Stimulated activated CD4-positive, alpha-beta T cell treated with anti-CD3 and anti-CD28 coated beads, Interleukin-1b, Interleukin-23, amount 100 ng/mL, for 24 hours (primary cell): ENCODE measurements around the gene CALD1.

Experiments used
- DNase-seq, 4 experiments: peaks; one replicate each; pipeline ENCODE4 v3.0.0-alpha.2; 2020; ENCODE audit warnings: low read depth in 4 of 4, low spot score in 1 of 4

The CALD1 gene

GRCh38 chr7:134758981-134759380, 20.5 kb upstream of the CALD1 start:
- no peak for DNase-seq

- DNase-seq, result no peak
Observed at GRCh38 chr7:134761266-134761665, 18.2 kb upstream of the CALD1 start.

DNA sequence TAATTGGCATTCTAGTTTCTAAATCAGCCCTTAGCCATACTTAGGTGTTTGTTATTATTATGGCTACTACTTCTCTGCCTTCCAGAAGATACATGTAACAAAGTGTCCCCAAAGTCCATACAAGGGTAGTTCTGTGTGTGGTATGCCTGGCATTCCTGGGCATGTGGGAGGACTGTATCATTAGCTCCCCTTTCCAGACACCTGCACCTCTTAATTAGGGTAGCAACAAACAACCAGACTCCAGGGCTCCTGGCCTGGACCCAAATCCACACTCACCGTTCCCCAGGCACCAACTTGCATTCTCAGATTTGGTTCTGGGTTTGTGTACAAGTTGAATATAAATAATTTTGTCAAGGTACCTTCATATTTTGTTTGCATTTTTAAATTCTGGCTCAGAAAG, 15.5 kb upstream of the CALD1 start:
- no peak for DNase-seq

DNA sequence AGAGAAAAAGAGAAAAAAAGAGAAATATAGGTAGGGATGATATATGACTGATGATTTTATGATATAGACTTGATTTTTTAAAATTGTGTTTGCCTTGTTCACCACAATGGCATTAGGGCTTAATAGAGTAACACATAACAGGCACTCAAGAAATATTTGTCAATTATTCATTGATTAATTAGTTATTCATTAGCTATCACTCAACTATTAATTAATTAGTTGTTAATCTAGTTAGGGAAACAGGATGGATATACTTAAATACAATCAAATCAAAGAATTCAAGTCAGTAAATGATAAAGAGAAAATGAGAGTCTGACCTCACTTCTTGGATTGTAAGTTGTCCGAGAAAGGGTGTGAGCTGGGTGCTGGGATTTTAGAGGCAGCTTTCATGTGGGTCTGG, 15.1 kb upstream of the CALD1 start:
- DNase-seq, result no peak

DNA sequence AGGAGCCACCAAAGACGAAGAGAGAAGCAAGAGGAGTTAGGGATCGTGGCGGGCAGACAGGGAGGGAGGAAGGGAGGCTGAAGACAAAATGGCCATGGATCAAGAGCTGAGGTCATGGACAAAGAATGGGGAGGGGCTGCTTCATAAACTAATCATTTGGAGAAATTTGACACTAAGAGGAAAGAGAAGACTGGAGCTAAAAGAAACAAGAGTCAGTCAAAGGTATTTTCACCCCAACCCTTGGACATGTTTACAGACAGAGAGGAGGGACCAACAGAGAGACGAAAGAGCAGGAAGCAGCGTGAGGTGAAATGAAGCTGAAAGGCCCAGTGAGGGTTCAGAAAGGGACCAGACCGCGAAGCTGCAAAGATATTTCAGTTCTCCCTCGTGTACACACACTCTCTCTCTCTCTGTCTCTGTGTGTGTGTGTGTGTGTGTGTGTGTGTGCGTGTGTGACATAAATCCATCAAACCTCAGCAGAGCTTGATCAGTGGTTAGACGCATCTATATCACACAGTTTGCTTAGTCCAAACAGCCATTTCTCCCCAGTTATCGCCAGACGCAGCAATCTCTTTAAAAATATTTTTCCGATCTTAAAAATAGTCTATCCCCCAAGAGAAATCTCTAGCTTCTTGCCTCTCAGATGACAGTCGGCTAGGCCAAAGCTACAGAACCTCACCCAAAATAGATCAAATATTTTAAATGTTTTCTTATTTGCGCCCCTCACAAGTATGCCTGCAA, 12.5 kb upstream of the CALD1 start:
- no peak for DNase-seq

GRCh38 chr7:134767520-134768168, 11.8 kb upstream of the CALD1 start:
- DNase-seq, result no peak

DNA sequence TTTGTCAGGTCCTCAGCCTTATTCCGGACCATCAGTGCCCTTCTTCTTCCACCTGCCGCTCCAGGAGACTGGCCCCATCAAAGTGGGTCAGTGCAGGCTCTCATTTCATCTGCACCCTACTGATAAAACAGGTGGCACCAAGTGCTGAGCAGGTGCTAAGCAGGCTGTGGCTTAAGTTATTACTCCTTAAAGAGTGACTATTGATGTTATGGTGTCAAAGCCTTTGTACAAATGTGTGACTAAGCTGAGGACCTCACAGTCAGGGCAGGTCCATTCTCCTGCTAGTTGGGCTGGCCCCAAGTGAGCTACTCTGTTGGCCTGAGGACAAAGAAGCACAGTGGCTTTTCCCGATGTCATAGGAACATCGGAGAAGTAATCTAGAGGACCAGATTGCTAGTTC, 11.2 kb upstream of the CALD1 start:
- DNase-seq, result no peak

DNA sequence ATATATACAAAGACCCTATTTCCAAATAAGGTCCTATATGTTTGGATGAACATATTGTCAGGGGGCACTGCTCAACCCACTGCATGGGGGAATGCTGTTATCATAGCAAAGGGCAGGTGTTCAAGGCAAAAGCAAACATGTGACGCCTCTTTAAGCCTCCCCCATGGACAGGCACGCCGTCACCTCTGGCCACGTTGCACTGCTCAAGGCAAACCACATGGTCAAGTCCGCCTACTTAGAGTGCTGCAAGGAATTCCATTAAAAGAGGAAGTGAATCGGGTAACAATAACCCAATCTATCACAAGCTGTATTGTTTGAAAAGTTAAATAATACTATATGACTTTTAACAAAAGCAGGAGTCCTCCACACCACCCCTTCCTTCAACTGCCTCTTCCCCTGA, 8.8 kb upstream of the CALD1 start:
- DNase-seq, result no peak

GRCh38 chr7:134771111-134771510, 8.3 kb upstream of the CALD1 start:
- no peak for DNase-seq

DNA sequence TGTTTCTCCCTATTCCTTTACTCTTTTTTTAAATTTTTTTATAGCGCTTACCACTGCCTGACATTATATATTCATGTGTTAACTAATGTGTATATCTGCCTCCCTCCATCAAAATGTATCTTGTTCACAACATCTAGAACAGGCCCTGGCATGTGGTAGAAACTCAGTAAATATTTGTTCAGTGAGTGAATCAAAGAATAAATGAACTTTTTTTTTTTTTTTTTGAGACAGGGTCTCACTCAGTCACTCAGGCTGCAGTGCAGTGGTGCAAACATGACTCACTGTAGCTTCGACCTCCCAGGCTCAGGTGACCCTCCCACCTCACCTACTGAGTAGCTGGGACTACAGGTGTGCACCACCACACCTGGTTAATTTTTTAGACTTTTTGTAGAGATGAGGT, 7.5 kb upstream of the CALD1 start:
- no peak for DNase-seq

GRCh38 chr7:134772401-134772800, 7.0 kb upstream of the CALD1 start:
- DNase-seq, result no peak

GRCh38 chr7:134773164-134773563, 6.3 kb upstream of the CALD1 start:
- no peak for DNase-seq

DNA sequence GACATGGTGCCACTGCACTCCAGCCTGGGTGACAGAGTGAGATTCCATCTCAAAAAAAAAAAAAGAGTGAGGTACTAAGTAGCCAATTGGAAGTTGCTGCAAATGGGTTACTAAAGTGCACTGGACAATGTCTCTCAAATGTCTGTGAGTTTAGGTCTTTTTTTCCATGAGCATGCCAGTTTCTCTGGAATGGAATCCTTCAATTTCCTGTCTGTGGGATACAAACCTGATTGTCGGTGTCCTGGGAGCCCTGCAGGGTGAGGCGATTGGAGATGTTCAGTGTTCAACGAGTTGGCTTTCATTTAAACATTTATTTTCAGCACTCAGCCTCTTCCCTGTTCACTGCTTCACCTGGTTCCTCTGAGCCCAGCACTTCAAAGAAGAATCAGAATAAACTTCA, 5.3 kb upstream of the CALD1 start:
- no peak for DNase-seq

DNA sequence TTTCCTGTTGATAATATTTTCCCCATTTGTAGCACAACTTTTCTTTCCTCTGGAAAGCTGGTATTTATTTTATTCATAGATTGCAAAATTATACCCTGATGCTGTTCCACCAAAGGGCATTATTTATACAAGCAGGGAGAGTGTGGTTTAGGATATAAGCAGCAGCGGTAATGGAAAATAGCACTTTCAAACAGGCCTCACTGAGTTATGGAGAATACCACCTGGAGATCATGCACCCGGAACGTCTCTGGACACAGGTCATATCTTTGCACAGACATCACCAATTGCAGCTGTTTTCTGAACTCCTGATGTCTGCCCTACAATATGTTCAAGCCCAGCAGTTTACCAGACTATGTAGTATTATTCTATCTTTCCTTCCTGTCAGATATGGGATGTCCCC, 2.0 kb upstream of the CALD1 start:
- DNase-seq, result no peak

GRCh38 chr7:134777908-134778580, 1.4 kb upstream of the CALD1 start:
- DNase-seq, result no peak

DNA sequence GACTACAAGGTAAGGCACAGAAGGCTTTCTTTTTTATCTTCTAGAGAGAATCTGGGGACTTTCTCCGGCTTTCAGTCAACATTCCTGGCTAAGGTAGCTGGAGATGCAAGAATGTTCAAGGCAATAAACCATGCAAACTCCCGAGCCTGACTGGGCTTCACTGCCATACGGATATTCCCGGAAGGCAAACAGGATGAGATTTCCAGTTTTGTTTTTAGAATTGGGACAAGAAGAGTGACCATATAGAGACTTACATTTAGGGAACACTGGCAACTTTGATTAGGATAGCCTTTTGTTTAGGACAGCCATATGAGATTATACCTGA, 269 bp downstream of the CALD1 start:
- DNase-seq, result no peak

- no peak for DNase-seq
Observed at GRCh38 chr7:134780166-134780828, 863 bp downstream of the CALD1 start.

DNA sequence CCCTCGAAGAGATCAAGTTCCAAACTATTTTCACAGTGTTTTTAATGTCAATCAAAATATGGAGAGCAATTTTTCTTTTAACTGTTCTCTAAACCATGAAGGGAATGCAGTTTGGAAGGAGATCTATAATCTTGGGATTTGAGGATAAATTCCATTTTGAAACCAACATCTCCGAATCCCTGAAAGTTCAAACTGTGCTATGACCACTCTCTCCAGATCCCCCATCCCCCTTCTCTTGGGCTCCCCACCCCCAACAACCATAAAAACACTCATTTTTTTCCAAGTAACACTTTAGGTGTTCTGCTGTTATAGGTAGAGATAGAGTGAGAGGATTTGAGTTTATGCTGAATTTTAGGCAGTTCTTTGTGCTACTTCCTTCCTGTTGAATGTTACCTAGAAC, 1.7 kb downstream of the CALD1 start:
- DNase-seq, result no peak

DNA sequence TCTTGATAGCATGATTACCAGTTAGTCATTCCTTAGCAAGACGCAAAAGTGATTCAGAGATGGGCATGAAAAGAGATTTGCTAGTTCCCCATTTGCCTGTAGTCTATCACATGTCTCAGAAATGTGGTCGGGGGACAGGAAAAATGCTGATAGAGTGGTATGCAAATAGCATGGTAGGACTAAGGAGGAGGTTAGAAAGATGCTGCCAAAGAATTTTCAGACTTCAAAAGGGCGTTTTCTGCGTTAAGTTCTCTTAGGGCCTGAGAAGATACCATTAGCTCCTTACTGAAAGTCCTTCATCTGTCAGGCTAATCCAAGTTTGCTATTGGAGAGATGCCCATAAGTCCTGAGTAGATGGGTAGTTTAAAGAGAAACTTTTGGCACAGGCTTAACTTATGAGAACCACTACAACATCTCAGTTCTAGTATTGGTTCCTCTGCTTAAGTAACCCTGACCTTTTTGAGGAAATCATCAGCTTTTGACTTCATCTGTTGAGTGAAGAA, 2.7 kb downstream of the CALD1 start:
- DNase-seq, result no peak

DNA sequence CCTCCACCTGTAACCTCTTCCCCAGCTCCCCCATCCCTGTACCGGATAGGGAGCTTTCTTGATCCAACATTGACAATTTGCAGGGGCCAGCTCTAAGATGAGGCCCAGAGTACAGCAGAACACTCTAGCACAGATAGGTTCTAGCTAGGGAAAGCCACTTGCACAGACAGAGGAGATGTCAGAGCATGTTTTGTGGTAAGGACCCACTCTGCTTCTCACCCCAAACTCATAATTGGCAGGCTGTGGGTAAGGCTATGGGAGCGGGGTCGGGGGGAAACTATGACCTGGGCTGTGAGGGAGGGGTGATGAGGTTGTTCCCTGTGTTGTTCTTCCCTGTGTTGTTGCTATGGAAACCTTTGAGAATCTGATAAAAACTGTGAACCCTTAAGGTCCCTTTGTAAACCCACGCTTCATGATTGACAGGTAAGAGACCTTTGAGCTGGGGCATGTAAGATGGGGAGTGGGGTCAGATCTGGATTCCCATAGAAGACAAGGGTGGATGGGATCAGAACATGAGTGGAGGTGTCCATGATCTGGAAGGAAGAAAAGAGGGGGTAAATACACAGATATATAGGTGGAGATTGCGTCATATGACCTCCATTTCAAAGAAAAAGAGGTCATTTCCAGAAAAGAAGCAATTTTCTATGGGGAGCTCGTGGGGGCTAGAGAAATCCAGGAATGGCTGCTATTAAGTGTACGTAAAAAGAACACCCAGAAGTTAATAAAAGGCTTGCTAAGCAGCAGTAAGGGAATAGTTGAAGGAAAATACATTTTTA, 4.0 kb downstream of the CALD1 start:
- no peak for DNase-seq
